Activated T-helper 1 cell treated with anti-CD3 and anti-CD28 coated beads, Interleukin-12 subunit alpha, Interleukin-12 subunit beta, Interleukin-2, Interleukin-4 antibody, amounts not matched to agents 30 ng/mL and 10 ng/mL and 1 ng/mL, durations not matched to agents 14 hours and 24 hours and 36 hours (primary cell): ENCODE results near the gene IFNL2. TPM values are rescaled to one million over a fixed set of nuclear protein-coding genes. Genes with fewer than 3 reads are reported as not detected.

Source experiments
- DNase-seq: peaks from one replicate; pipeline ENCODE4 v3.0.0; 2021; ENCODE audit warnings: low spot score
- H3K27ac Mint-ChIP-seq: one replicate; pipeline ENCODE4 v1.8.0; 2021; ENCODE audit warnings: mild to moderate bottlenecking, mixed read lengths
- H3K27me3 Mint-ChIP-seq: one replicate; pipeline ENCODE4 v1.8.0; 2022; ENCODE audit warnings: mild to moderate bottlenecking, moderate library complexity, mixed read lengths; ENCODE audit not compliant: insufficient read depth
- H3K36me3 Mint-ChIP-seq: one replicate; pipeline ENCODE4 v1.8.0; 2021; ENCODE audit warnings: low read depth, mixed read lengths
- H3K4me1 Mint-ChIP-seq: one replicate; pipeline ENCODE4 v1.8.0; 2021; ENCODE audit warnings: low read depth, mixed read lengths
- H3K4me3 Mint-ChIP-seq: one replicate; pipeline ENCODE4 v1.8.0; 2021; ENCODE audit warnings: mild to moderate bottlenecking, moderate library complexity, mixed read lengths
- H3K9me3 Mint-ChIP-seq: one replicate; pipeline ENCODE4 v1.8.0; 2021; ENCODE audit warnings: mixed read lengths
- intact Hi-C: fragments of 100-400 bp; cut with micrococcal nuclease; formaldehyde crosslinking; loops from one replicate; pipeline ENCODE4 v1.15.1; 2024
- total RNA-seq: library from RNA; stranded (reverse); gene quantifications from 2 replicates; pipeline ENCODE4 v1.2.3, GENCODE V29; 2022

IFNL2 gene
- total RNA-seq, 1 donor from 2014 or later, result not detected

GRCh38 chr19:39318071-39318470 is 49.9 kb downstream of the IFNL2 start:
- H3K9me3 Mint-ChIP-seq, result no peaks in the 10 kb centered on the region
- intact Hi-C loops, result no loop called here
- no peak overlapping the region for H3K4me3 Mint-ChIP-seq
- H3K27ac Mint-ChIP-seq, result no peak overlapping the region
- no peak for DNase-seq
- H3K36me3 Mint-ChIP-seq, result peaks cover 18% of the 10 kb centered on the region
- peaks cover 21% of the 10 kb centered on the region for H3K4me1 Mint-ChIP-seq
- no peaks in the 10 kb centered on the region for H3K27me3 Mint-ChIP-seq

GRCh38 chr19:39318690-39319089 is 50.5 kb downstream of the IFNL2 start:
- no peak for DNase-seq
- Mint-ChIP-seq H3K27me3 (no peaks in the 10 kb centered on the region), H3K9me3 (no peaks in the 10 kb centered on the region), H3K4me1 (peaks cover 23% of the 10 kb centered on the region), H3K4me3 (peak overlapping the region; percentile 81), H3K36me3 (peaks cover 14% of the 10 kb centered on the region), H3K27ac (no peak overlapping the region)
- intact Hi-C loops, result no loop called here

DNA sequence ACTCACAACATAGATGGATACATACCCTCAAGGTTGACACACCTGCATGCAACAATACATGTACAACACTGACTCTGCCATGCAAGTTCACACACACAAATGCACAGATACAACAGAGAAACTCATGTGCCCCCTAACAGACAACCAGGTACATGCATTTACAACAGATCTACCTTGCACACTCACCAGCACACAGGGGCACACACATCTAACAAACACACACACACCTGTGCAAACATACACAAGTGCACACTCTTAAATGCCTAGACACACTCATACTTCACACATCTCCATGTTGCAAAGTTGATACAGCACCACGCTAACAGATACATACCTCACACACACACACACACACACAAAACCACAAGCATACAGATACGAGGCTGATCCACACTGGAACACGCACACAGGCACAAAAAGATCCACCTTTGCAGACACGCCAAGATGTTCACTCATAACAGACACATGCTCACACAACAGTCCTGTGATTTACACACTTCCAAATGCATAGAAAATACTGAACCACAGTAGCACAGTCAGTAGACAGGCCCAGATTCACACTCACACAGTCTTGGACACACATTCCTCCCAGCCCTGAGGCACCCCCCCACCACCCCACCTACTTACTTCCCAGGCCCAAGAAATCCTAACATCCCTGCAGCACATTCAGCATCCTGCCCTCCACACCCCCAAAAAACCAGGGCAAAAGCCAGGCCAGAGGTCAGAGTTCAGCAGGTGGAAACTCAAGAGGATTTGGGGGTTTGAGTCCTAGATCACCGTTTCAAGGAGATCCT is 51.1 kb downstream of the IFNL2 start:
- intact Hi-C loops, result no loop called here
- Mint-ChIP-seq H3K36me3 (peaks cover 13% of the 10 kb centered on the region), H3K9me3 (no peaks in the 10 kb centered on the region), H3K4me3 (peak overlapping the region; percentile 81), H3K27me3 (no peaks in the 10 kb centered on the region), H3K27ac (peak overlapping the region; percentile 45), H3K4me1 (peaks cover 23% of the 10 kb centered on the region)
- DNase-seq, result no peak

Other genes with a start within 250 kb of the IFNL2 start
- gene FBXO27, start 235.8 kb upstream of the IFNL2 start, total RNA-seq, result 0.12 and 0.54 TPM in 2 replicates
- 0.10 TPM in 1 of 2 replicates, not detected in the other for gene ACP7, start 184.0 kb upstream of the IFNL2 start, total RNA-seq
- gene PAK4, start 142.6 kb upstream of the IFNL2 start, total RNA-seq, result 18.5 and 19.9 TPM in 2 replicates
- not detected in 2 replicates for gene NCCRP1, start 71.4 kb upstream of the IFNL2 start, total RNA-seq
- gene SYCN, start 64.1 kb upstream of the IFNL2 start, total RNA-seq, result not detected in 2 replicates
- gene IFNL3, start 23.4 kb upstream of the IFNL2 start, total RNA-seq, result not detected in 2 replicates
- not detected in 2 replicates for gene IFNL4, start 19.5 kb upstream of the IFNL2 start, total RNA-seq
- gene IFNL1, start 28.0 kb downstream of the IFNL2 start, total RNA-seq, result 0.23 TPM in 1 of 2 replicates, not detected in the other
- gene LRFN1, start 52.5 kb downstream of the IFNL2 start, total RNA-seq, result 5.7 and 6.0 TPM in 2 replicates
- 355 and 359 TPM in 2 replicates for gene GMFG, start 67.6 kb downstream of the IFNL2 start, total RNA-seq
- 71.3 and 71.8 TPM in 2 replicates for gene SAMD4B, start 74.0 kb downstream of the IFNL2 start, total RNA-seq
- 54.8 and 57.3 TPM in 2 replicates for gene PAF1, start 122.7 kb downstream of the IFNL2 start, total RNA-seq
- 37.5 and 45.8 TPM in 2 replicates for gene MED29, start 123.0 kb downstream of the IFNL2 start, total RNA-seq
- 31.2 and 32.0 TPM in 2 replicates for gene ZFP36, start 138.5 kb downstream of the IFNL2 start, total RNA-seq
- gene PLEKHG2, start 144.3 kb downstream of the IFNL2 start, total RNA-seq, result 43.9 and 47.3 TPM in 2 replicates
- gene RPS16, start 167.6 kb downstream of the IFNL2 start, total RNA-seq, result 2,440 and 2,532 TPM in 2 replicates
- gene SUPT5H, start 177.2 kb downstream of the IFNL2 start, total RNA-seq, result 200 and 203 TPM in 2 replicates
- 121 and 127 TPM in 2 replicates for gene TIMM50, start 212.4 kb downstream of the IFNL2 start, total RNA-seq
- gene DLL3, start 230.6 kb downstream of the IFNL2 start, total RNA-seq, result 1.6 and 2.1 TPM in 2 replicates
- not detected in 2 replicates for gene SELENOV, start 246.7 kb downstream of the IFNL2 start, total RNA-seq